Epidermal melanocyte (primary cell): ENCODE data around the gene SLC25A43.

Source experiments
- DNase-seq: peaks from one replicate; pipeline ENCODE4 v3.0.0; 2011; ENCODE audit warnings: low spot score; ENCODE audit not compliant: insufficient read length

SLC25A43 gene

GRCh38 chrX:119495734-119496726, 96.9 kb downstream of the SLC25A43 start:
- no peak for DNase-seq

GRCh38 chrX:119497185-119497584, 98.0 kb downstream of the SLC25A43 start:
- no peak for DNase-seq

GRCh38 chrX:119500061-119500800, 101.1 kb downstream of the SLC25A43 start:
- DNase-seq = no peak

- no peak for DNase-seq
These were observed 102.5 kb downstream of the SLC25A43 start for GRCh38 chrX:119501511-119502148.

- no peak for DNase-seq
These were observed 103.8 kb downstream of the SLC25A43 start for GRCh38 chrX:119502727-119503483.

- no peak for DNase-seq
These were observed 104.3 kb downstream of the SLC25A43 start for GRCh38 chrX:119503484-119503861.
